ENCODE data around the gene IFT25.

DNA sequence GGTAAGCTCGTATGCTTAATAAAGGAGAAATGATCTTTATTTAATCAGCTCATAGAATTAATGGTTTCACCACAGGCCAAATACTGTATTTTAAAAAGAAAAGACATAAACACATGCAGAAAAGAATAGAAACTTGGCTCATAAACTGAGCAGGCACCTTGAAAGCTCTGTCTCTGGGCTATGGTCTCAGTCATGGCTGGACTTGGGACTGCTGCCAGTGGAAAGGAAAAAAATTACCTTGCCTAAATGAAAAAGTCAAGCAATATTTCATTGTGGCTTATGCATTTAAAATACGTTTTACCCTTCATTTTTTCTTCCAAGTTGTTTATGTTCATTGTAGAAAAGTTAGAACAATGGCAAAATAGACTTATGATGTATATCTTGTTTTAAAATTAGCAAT is 8.6 kb upstream of the IFT25 start:
- no peak for TF ChIP-seq POLR2A (IDR thresholded peaks at IDR 0.05; ENCODE audit: low read length)
- no peak for TF ChIP-seq GATA1 (IDR thresholded peaks at IDR 0.05; ENCODE audit: low read depth, low read length)
